Lower lobe of right lung (tissue), 2 donors: Measurements from ENCODE around the gene IQCH. TPM values are rescaled to one million over a fixed set of nuclear protein-coding genes. Genes with fewer than 3 reads are reported as not detected.
A peak's percentile ranks its signal among the peaks of the same experiment; 100 is the strongest.

Source experiments
- ATAC-seq, 2 donors: fragments of 200-7000 bp; cut with Tn5 transposase; one replicate each; pipeline ENCODE4 v1.9.1; 2020 to 2022; ENCODE audit warnings: mild to moderate bottlenecking in 2 of 2, moderate library complexity in 2 of 2
- DNase-seq: peaks from one replicate; pipeline ENCODE4 v3.0.0-alpha.2; 2020
- H3K27ac ChIP-seq: fragments of 200-600 bp; one replicate; pipeline ENCODE4 v1.8.0; 2022
- H3K27me3 ChIP-seq: fragments of 200-600 bp; one replicate; pipeline ENCODE4 v1.8.0; 2022; ENCODE audit warnings: low read depth
- H3K36me3 ChIP-seq: fragments of 200-600 bp; one replicate; pipeline ENCODE4 v1.8.0; 2022; ENCODE audit warnings: mild to moderate bottlenecking
- H3K4me1 ChIP-seq: fragments of 200-600 bp; one replicate; pipeline ENCODE4 v1.8.0; 2022
- H3K4me3 ChIP-seq: fragments of 200-600 bp; one replicate; pipeline ENCODE4 v1.8.0; 2022; ENCODE audit warnings: mild to moderate bottlenecking
- H3K9me3 ChIP-seq: fragments of 200-600 bp; one replicate; pipeline ENCODE4 v1.8.0; 2022
- CTCF ChIP-seq: fragments of 200-600 bp; IDR thresholded peaks from one replicate; pipeline ENCODE4 v1.8.0; 2022; ENCODE audit warnings: antibody characterized with exemption, mild to moderate bottlenecking
- intact Hi-C: fragments of 100-400 bp; cut with DNase I; formaldehyde crosslinking; loops from one replicate; pipeline ENCODE4 v1.11.0; 2022
- total RNA-seq: library from RNA; stranded (reverse); fragmentation: NEBNext Ultra II Directional; extraction: Animal tissue kit (Norgen Biotek cat#: 25700); gene quantifications from one replicate; pipeline ENCODE4 v1.2.1, GENCODE V29; 2021
- donor health status: DM: no; HTN: yes; CAD: no; lungs with severe emphysema.

IQCH gene
- total RNA-seq, 1 donor from 2014 or later: 2.3 TPM

- H3K27ac ChIP-seq: peak overlapping the region; percentile 32
- DNase-seq (no peak), ATAC-seq (peak in 1 of 2 donors; percentile 66)
- no peaks in the 10 kb centered on the region for H3K36me3 ChIP-seq
- intact Hi-C loops: no loop called here
- H3K4me3 ChIP-seq: peak overlapping the region; percentile 27
- peak; percentile 26 for TF ChIP-seq CTCF
- no peaks in the 10 kb centered on the region for H3K9me3 ChIP-seq
- H3K27me3 ChIP-seq: no peaks in the 10 kb centered on the region
- peaks cover 19% of the 10 kb centered on the region for H3K4me1 ChIP-seq
Measured at GRCh38 chr15:67501177-67501835, 246.7 kb downstream of the IQCH start.

- no peaks in the 10 kb centered on the region for H3K9me3 ChIP-seq
- ATAC-seq (peak in 1 of 2 donors; percentile 35), DNase-seq (no peak)
- no peaks in the 10 kb centered on the region for H3K27me3 ChIP-seq
- H3K27ac ChIP-seq: peak overlapping the region; percentile 32
- no peaks in the 10 kb centered on the region for H3K36me3 ChIP-seq
- no peak for TF ChIP-seq CTCF
- peaks cover 19% of the 10 kb centered on the region for H3K4me1 ChIP-seq
- intact Hi-C loops: no loop called here
- H3K4me3 ChIP-seq: peak overlapping the region; percentile 27
Measured at GRCh38 chr15:67501836-67502461, 247.4 kb downstream of the IQCH start.

GRCh38 chr15:67504056-67504455, 249.5 kb downstream of the IQCH start:
- DNase-seq (no peak), ATAC-seq (no peak)
- intact Hi-C loops: no loop called here
- Histone ChIP-seq H3K4me3 (no peak overlapping the region), H3K4me1 (peaks cover 19% of the 10 kb centered on the region), H3K27me3 (no peaks in the 10 kb centered on the region), H3K9me3 (no peaks in the 10 kb centered on the region), H3K27ac (no peak overlapping the region), H3K36me3 (no peaks in the 10 kb centered on the region)
- no peak for TF ChIP-seq CTCF

GRCh38 chr15:67504796-67505195, 250.2 kb downstream of the IQCH start:
- DNase-seq (no peak), ATAC-seq (no peak)
- peaks cover 19% of the 10 kb centered on the region for H3K4me1 ChIP-seq
- H3K36me3 ChIP-seq: no peaks in the 10 kb centered on the region
- intact Hi-C loops: no loop called here
- H3K27ac ChIP-seq: no peak overlapping the region
- H3K4me3 ChIP-seq: no peak overlapping the region
- no peaks in the 10 kb centered on the region for H3K27me3 ChIP-seq
- TF ChIP-seq CTCF: no peak
- H3K9me3 ChIP-seq: no peaks in the 10 kb centered on the region

GRCh38 chr15:67505675-67506572, 251.3 kb downstream of the IQCH start:
- Histone ChIP-seq H3K27ac (no peak overlapping the region), H3K4me3 (no peak overlapping the region), H3K9me3 (no peaks in the 10 kb centered on the region), H3K36me3 (no peaks in the 10 kb centered on the region), H3K27me3 (no peaks in the 10 kb centered on the region), H3K4me1 (peaks cover 19% of the 10 kb centered on the region)
- no peak for DNase-seq
- intact Hi-C loops: no loop called here
- ATAC-seq: peak in 1 of 2 donors; percentile 61
- TF ChIP-seq CTCF: no peak
